DOHH2 (cell line): Measurements from ENCODE around the gene MUC5B.

Source experiments
- EZH2phosphoT487 ChIP-seq: fragments of 200-600 bp; sonication (generic); IDR thresholded peaks from 2 replicates; pipeline ENCODE4 v1.6.1; 2017; ENCODE audit warnings: borderline replicate concordance, mild to moderate bottlenecking, antibody characterized with exemption, low read length, moderate library complexity, mixed read lengths
- TF ChIP-seq, protein P1 (sequence below): fragments of 200-600 bp; sonication (generic); IDR thresholded peaks from one replicate; pipeline ENCODE4 v1.5.1; 2014; ENCODE audit warnings: antibody characterized with exemption, mild to moderate bottlenecking, low read depth, low read length; ENCODE audit not compliant: poor library complexity, severe bottlenecking

GRCh38 chr11:1308743-1309497 lies 86.1 kb downstream of the MUC5B start:
- no peak for TF ChIP-seq EZH2phosphoT487
- TF ChIP-seq, protein P1, sequence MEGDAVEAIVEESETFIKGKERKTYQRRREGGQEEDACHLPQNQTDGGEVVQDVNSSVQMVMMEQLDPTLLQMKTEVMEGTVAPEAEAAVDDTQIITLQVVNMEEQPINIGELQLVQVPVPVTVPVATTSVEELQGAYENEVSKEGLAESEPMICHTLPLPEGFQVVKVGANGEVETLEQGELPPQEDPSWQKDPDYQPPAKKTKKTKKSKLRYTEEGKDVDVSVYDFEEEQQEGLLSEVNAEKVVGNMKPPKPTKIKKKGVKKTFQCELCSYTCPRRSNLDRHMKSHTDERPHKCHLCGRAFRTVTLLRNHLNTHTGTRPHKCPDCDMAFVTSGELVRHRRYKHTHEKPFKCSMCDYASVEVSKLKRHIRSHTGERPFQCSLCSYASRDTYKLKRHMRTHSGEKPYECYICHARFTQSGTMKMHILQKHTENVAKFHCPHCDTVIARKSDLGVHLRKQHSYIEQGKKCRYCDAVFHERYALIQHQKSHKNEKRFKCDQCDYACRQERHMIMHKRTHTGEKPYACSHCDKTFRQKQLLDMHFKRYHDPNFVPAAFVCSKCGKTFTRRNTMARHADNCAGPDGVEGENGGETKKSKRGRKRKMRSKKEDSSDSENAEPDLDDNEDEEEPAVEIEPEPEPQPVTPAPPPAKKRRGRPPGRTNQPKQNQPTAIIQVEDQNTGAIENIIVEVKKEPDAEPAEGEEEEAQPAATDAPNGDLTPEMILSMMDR, result no peak
